WERI-Rb-1 (cell line): ENCODE measurements around the gene TMEM178B.

Experiments
- DNase-seq: peaks from one replicate; pipeline ENCODE4 v3.0.0-alpha.2; 2020
- H3K27ac ChIP-seq: fragments of 250-450 bp; sonication (Bioruptor Pico); 2 replicates; pipeline ENCODE4 v1.5.1; 2020; ENCODE audit warnings: mild to moderate bottlenecking, moderate library complexity
- H3K27me3 ChIP-seq: fragments of 250-450 bp; sonication (Bioruptor Pico); 2 replicates; pipeline ENCODE4 v1.5.1; 2021; ENCODE audit warnings: mild to moderate bottlenecking, low read depth, moderate library complexity; ENCODE audit not compliant: insufficient read depth, severe bottlenecking
- H3K36me3 ChIP-seq: fragments of 250-450 bp; sonication (Bioruptor Pico); 2 replicates; pipeline ENCODE4 v1.5.1; 2020; ENCODE audit warnings: mild to moderate bottlenecking, moderate library complexity
- H3K4me3 ChIP-seq: 2 replicates; pipeline ENCODE4 v1.5.1; 2011; ENCODE audit warnings: low read depth, mild to moderate bottlenecking, control low read depth, low read length
- H3K9me3 ChIP-seq: fragments of 250-450 bp; sonication (Bioruptor Pico); 2 replicates; pipeline ENCODE4 v1.5.1; 2021; ENCODE audit warnings: mild to moderate bottlenecking, moderate library complexity; ENCODE audit not compliant: severe bottlenecking
- CTCF ChIP-seq: IDR thresholded peaks from 2 replicates; pipeline ENCODE4 v1.5.1; 2011; ENCODE audit warnings: low read depth, mild to moderate bottlenecking, control low read depth, inconsistent platforms, low read length

Gene TMEM178B

GRCh38 chr7:141257597-141257996 lies 183.7 kb downstream of the TMEM178B start:
- Histone ChIP-seq H3K27ac (no peak overlapping the region), H3K36me3 (no peaks in the 10 kb centered on the region)

GRCh38 chr7:141258559-141258958 lies 184.7 kb downstream of the TMEM178B start:
- H3K27me3 ChIP-seq, result no peaks in the 10 kb centered on the region
- no peaks in the 10 kb centered on the region for H3K36me3 ChIP-seq
- H3K27ac ChIP-seq, result no peak overlapping the region
- H3K4me3 ChIP-seq, result no peak overlapping the region
- no peak for TF ChIP-seq CTCF
- DNase-seq, result no peak
- H3K9me3 ChIP-seq, result peaks cover 3% of the 10 kb centered on the region

More at GRCh38 chr7:141257597-141257996, 183.7 kb downstream of the TMEM178B start:
- no peak for DNase-seq
- no peaks in the 10 kb centered on the region for H3K27me3 ChIP-seq
- H3K4me3 ChIP-seq, result no peak overlapping the region
- peaks cover 3% of the 10 kb centered on the region for H3K9me3 ChIP-seq
- TF ChIP-seq CTCF, result no peak

GRCh38 chr7:141262101-141263090 lies 188.5 kb downstream of the TMEM178B start:
- Histone ChIP-seq H3K9me3 (peaks cover 3% of the 10 kb centered on the region), H3K36me3 (no peaks in the 10 kb centered on the region), H3K27me3 (no peaks in the 10 kb centered on the region), H3K27ac (no peak overlapping the region), H3K4me3 (no peak overlapping the region)
- TF ChIP-seq CTCF, result no peak
- no peak for DNase-seq

GRCh38 chr7:141263508-141263907 lies 189.6 kb downstream of the TMEM178B start:
- TF ChIP-seq CTCF, result no peak
- no peak overlapping the region for H3K4me3 ChIP-seq
- H3K9me3 ChIP-seq, result peaks cover 3% of the 10 kb centered on the region

GRCh38 chr7:141263983-141264382 lies 190.1 kb downstream of the TMEM178B start:
- Histone ChIP-seq H3K9me3 (no peaks in the 10 kb centered on the region), H3K27me3 (no peaks in the 10 kb centered on the region), H3K36me3 (no peaks in the 10 kb centered on the region), H3K27ac (no peak overlapping the region), H3K4me3 (no peak overlapping the region)
- DNase-seq, result no peak
- no peak for TF ChIP-seq CTCF

More at GRCh38 chr7:141263508-141263907, 189.6 kb downstream of the TMEM178B start:
- Histone ChIP-seq H3K36me3 (no peaks in the 10 kb centered on the region), H3K27me3 (no peaks in the 10 kb centered on the region), H3K27ac (no peak overlapping the region)
- DNase-seq, result no peak
